D721Med (cell line): Measurements from ENCODE around the gene NUDT16L1.

Experiments
- DNase-seq: peaks from one replicate; pipeline ENCODE4 v3.0.0; 2011; ENCODE audit warnings: low spot score; ENCODE audit not compliant: insufficient read length
- FAIRE-seq: peaks from 2 replicates; lab custom pipeline; 2011; peaks lifted over from hg19 to GRCh38; lab: Jason Lieb, UNC
- CTCF ChIP-seq: IDR thresholded peaks from 2 replicates; pipeline ENCODE4 v1.5.1; 2012; ENCODE audit warnings: mild to moderate bottlenecking, control low read depth; ENCODE audit not compliant: insufficient read depth; ENCODE audit errors: missing control alignments

NUDT16L1 gene

GRCh38 chr16:4692460-4693295 lies 684 bp upstream of the NUDT16L1 start:
- DNase-seq (no peak), FAIRE-seq (no peak)
- TF ChIP-seq CTCF: no peak

- DNase-seq: no peak
- TF ChIP-seq CTCF: no peak
- FAIRE-seq: no peak
Measured at GRCh38 chr16:4693956-4694641, 737 bp downstream of the NUDT16L1 start.

- no peak for TF ChIP-seq CTCF
- DNase-seq (no peak), FAIRE-seq (no peak)
Measured at GRCh38 chr16:4694642-4695451, 1.5 kb downstream of the NUDT16L1 start.

GRCh38 chr16:4695473-4696171 lies 2.3 kb downstream of the NUDT16L1 start:
- DNase-seq: no peak

GRCh38 chr16:4696172-4696904 lies 3.0 kb downstream of the NUDT16L1 start:
- no peak for TF ChIP-seq CTCF
- FAIRE-seq (no peak), DNase-seq (no peak)

More at GRCh38 chr16:4695473-4696171, 2.3 kb downstream of the NUDT16L1 start:
- no peak for FAIRE-seq
- no peak for TF ChIP-seq CTCF
